Measurements from ENCODE around the gene NEK6. TPM values are rescaled to one million over a fixed set of nuclear protein-coding genes. Genes with fewer than 3 reads are reported as not detected.

Gene NEK6
- total and polyA plus RNA-seq, 2 of the 8 experiments (the other 6 are each of a cell fraction or from before 2014, with no cell fraction given), result 17.7 to 19.7 TPM

DNA sequence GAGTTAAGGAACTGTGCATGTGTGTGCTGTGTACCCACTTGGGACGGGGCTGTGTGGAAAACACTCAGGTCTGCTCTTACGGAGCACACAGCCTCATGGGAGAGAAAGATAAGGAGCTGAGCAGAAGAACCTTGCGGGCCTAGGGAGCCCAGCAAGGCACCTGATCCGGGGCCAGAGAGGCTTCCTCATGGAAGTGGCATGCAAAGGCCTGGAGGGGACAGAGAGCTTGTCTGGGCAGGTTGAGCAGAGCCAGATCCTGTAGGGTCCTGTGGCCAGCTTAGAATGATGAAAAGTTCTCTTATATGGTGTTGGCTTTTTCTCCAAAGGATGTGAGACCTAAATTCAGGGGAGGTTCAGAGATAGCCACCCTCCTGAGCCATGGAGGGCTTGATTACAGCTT, 45.2 kb downstream of the NEK6 start:
- Histone ChIP-seq H3K56ac (replicated peaks; ENCODE audit: insufficient read length, low read depth, low read length) (no peak overlapping the region), H3K14ac (ENCODE audit: insufficient read length) (no peak overlapping the region), H3K27me3 (replicated peaks in 1 of 4; ENCODE audit: control insufficient read depth in 3 of 4, extremely low read depth in 1 of 4, insufficient read depth in 3 of 4, low read length in 3 of 4) (no peaks in the 10 kb centered on the region), H2AK5ac (ENCODE audit: low read depth, low read length) (no peak overlapping the region), H3K27ac (ENCODE audit: low read depth, low read length) (no peak overlapping the region), H4K91ac (replicated peaks; ENCODE audit: insufficient read length, low read length) (no peak overlapping the region), H3K9me3 (ENCODE audit: insufficient read depth in 2 of 2, low read depth in 1 of 2, low read length in 1 of 2) (no peaks in the 10 kb centered on the region), H3K23me2 (ENCODE audit: low read depth, low read length) (no peaks in the 10 kb centered on the region), H3K4ac (replicated peaks; ENCODE audit: insufficient read length, low read depth, low read length) (no peak overlapping the region), H2AFZ (ENCODE audit: low read length) (no peak overlapping the region), H4K20me1 (replicated peaks in 1 of 2; ENCODE audit: control insufficient read depth in 1 of 2, insufficient read depth in 2 of 2, low read length in 2 of 2) (peaks cover 0 to 4% of the 10 kb centered on the region in 2 experiments), H3K4me3 (ENCODE audit: extremely low read depth in 1 of 4, insufficient read depth in 2 of 4, low read depth in 3 of 4, low read length in 4 of 4) (no peak overlapping the region), H3K4me2 (ENCODE audit: insufficient read depth in 1 of 2, low read depth in 2 of 2, low read length in 2 of 2) (no peak overlapping the region), H3K79me2 (ENCODE audit: control insufficient read depth in 1 of 2, insufficient read depth in 2 of 2, low read length in 2 of 2) (no peaks in the 10 kb centered on the region), H3K4me1 (replicated peaks in 1 of 4; ENCODE audit: control insufficient read depth in 3 of 4, insufficient read depth in 4 of 4, low read length in 3 of 4) (peaks cover 0 to 7% (median 1%) of the 10 kb centered on the region in 4 experiments; a peak in 4 of 7 replicates), H2BK12ac (ENCODE audit: low read depth, low read length) (no peak overlapping the region), H2BK15ac (ENCODE audit: low read length) (no peak overlapping the region), H3K18ac (ENCODE audit: extremely low read depth, low read length) (no peak overlapping the region), H2BK5ac (ENCODE audit: low read depth, low read length) (no peak overlapping the region; the same call in 1 of the 2 replicates), H4K8ac (ENCODE audit: extremely low read depth, insufficient read depth, low read length) (peak overlapping the region; percentile 23; the same call in 1 of the 2 replicates), H4K5ac (ENCODE audit: insufficient read length, low read depth, low read length) (no peak overlapping the region), H3K23ac (ENCODE audit: insufficient read length) (no peak overlapping the region), H2BK120ac (replicated peaks; ENCODE audit: low read depth, low read length) (no peak overlapping the region), H2BK20ac (ENCODE audit: low read length) (no peak overlapping the region), H3K9ac (replicated peaks in 1 of 4; ENCODE audit: extremely low read depth in 1 of 4, low read depth in 3 of 4, low read length in 3 of 4) (no peak overlapping the region; a peak in 1 of 7 replicates), H3K36me3 (ENCODE audit: control insufficient read depth in 2 of 4, insufficient read depth in 4 of 4, low read length in 3 of 4) (no peaks in the 10 kb centered on the region), H3K79me1 (ENCODE audit: low read depth, low read length) (peaks cover 2% of the 10 kb centered on the region; the same call in 1 of the 2 replicates)
- POLR2A ChIA-PET (ENCODE audit: partially characterized antibody), result interaction anchor here (1.1 kb wide), 1 partner anchor 37 kb away, joined by 3 read pairs; no protein-coding TSS in a partner anchor
- CTCF ChIA-PET (ENCODE audit: partially characterized antibody), result interaction anchor here (0.8 to 3.9 kb wide), 7 partner anchors 9 to 180 kb away, joined by 3 to 24 read pairs (median 7); no protein-coding TSS in a partner anchor
- WGBS, 2 experiments (ENCODE audit: extremely low coverage in 1 of 2, insufficient coverage in 1 of 2, insufficient read length in 1 of 2, insufficient replicate concordance in 2 of 2, low coverage in 1 of 2, low lambda C conversion rate in 2 of 2, missing lambda C conversion rate in 1 of 2), result 90% methylated on average over 4 of the region's 4 CpGs; no CpG with 5 or more reads in 1 of the 2 experiments
- FAIRE-seq (no peak), DNase-seq (ENCODE audit: low read depth in 1 of 2, low spot score in 2 of 2) (no peak)
- no peak for TF ChIP-seq CTBP2 (IDR thresholded peaks at IDR 0.05; ENCODE audit: borderline replicate concordance, insufficient read depth, insufficient read length, low read length)
- no peak for TF ChIP-seq CHD1 (IDR thresholded peaks at IDR 0.05; ENCODE audit: low read depth, low read length)
- no peak for TF ChIP-seq KDM4A (IDR thresholded peaks at IDR 0.05; ENCODE audit: low read depth, low read length, severe bottlenecking)
- TF ChIP-seq RNF2 (IDR thresholded peaks at IDR 0.05; ENCODE audit: borderline replicate concordance, low read depth, low read length, missing control alignments, poor library complexity, severe bottlenecking), result no peak
- TF ChIP-seq MAFK (IDR thresholded peaks at IDR 0.05; ENCODE audit: low read depth, low read length), result no peak
- TF ChIP-seq RBBP5 (IDR thresholded peaks at IDR 0.05; ENCODE audit: borderline replicate concordance, low read depth, low read length), result no peak
- no peak for TF ChIP-seq SRF (IDR thresholded peaks at IDR 0.05; ENCODE audit: low read depth, low read length)
- no peak for TF ChIP-seq SAP30 (IDR thresholded peaks at IDR 0.05; ENCODE audit: insufficient read depth, insufficient replicate concordance, low read length)
- TF ChIP-seq SIN3A (conservative IDR thresholded peaks at IDR 0.05 in 1 of 2, IDR thresholded peaks at IDR 0.05 in 1 of 2; ENCODE audit: low read depth in 1 of 2, low read length in 2 of 2), result no peak
- no peak for TF ChIP-seq NANOG (IDR thresholded peaks at IDR 0.05; ENCODE audit: insufficient read depth, low read depth, low read length, poor library complexity, severe bottlenecking)
- TF ChIP-seq CBX8 (IDR thresholded peaks at IDR 0.05; ENCODE audit: borderline replicate concordance, low read depth, low read length), result no peak
- TF ChIP-seq CBX5 (IDR thresholded peaks at IDR 0.05; ENCODE audit: low read depth, low read length), result no peak

Data from H1 (cell line).